Right lobe of liver (tissue), 4 donors: ENCODE results near the gene TRIP11.

ENCODE experiments used
- CTCF ChIP-seq, 4 donors: fragments of 200-600 bp in 3 of 4; fragments of 450-650 bp in 1 of 4; IDR thresholded peaks; one replicate each; pipeline versions ENCODE4 v1.5.1 to v1.8.0; 2016 to 2022; ENCODE audit warnings: antibody characterized with exemption in 4 of 4, mild to moderate bottlenecking in 2 of 4
- POLR2A ChIP-seq: fragments of 450-650 bp; IDR thresholded peaks from one replicate; pipeline ENCODE4 v1.6.1; 2017; ENCODE audit warnings: antibody characterized with exemption, mild to moderate bottlenecking
- donor health status: DM: no; HTN: no; CAD: no.
- donor health status: DM: no; HTN: no; CAD: no.
- donor health status: DM: no; HTN: yes; CAD: no.

GRCh38 chr14:92058006-92058917 is 18.4 kb upstream of the TRIP11 start:
- TF ChIP-seq CTCF (IDR thresholded peaks at IDR 0.05) (no peak), POLR2A (no peak)
